HG03558 (cell line): ENCODE data around the gene ATAD5.

ENCODE experiments used
- ATAC-seq: cut with Tn5 transposase; IDR thresholded peaks from one replicate; pipeline ENCODE4 v1.9.1; 2021; ENCODE audit warnings: moderate number of reproducible peaks; ENCODE audit not compliant: unreplicated experiment; ENCODE audit errors: extremely low read depth

The ATAD5 gene

GRCh38 chr17:30933966-30934365 is 102.2 kb downstream of the ATAD5 start:
- no peak for ATAC-seq

DNA sequence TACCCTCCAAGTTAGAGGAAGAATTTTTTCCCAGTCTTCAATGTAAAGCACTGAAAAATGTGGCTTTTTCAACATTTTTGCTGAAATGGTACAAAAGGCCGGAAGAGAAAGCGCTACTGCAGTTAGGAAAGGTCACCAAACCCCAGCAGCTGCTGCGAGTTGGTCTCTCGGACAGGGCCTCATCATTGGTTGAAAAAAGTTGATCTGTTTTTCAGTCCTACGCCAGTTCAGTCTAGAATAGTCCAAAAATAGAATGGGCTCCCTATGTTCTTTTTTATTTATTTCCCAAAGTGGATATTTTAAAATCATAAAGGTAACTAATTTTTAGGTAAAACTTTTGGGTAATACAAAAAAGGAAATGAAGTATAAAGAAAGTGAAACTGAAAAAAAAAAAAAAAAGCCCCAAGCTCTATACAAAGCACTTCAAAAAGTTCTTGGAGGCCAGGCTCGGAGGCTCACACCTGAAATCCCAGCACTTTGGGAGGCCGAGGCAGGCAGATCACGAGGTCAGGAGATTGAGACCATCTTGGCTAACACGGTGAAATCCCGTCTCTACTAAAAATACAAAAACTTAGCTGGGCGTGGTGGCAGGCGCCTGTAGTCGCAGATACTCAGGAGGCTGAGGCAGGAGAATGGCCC is 107.4 kb downstream of the ATAD5 start:
- ATAC-seq, result no peak

DNA sequence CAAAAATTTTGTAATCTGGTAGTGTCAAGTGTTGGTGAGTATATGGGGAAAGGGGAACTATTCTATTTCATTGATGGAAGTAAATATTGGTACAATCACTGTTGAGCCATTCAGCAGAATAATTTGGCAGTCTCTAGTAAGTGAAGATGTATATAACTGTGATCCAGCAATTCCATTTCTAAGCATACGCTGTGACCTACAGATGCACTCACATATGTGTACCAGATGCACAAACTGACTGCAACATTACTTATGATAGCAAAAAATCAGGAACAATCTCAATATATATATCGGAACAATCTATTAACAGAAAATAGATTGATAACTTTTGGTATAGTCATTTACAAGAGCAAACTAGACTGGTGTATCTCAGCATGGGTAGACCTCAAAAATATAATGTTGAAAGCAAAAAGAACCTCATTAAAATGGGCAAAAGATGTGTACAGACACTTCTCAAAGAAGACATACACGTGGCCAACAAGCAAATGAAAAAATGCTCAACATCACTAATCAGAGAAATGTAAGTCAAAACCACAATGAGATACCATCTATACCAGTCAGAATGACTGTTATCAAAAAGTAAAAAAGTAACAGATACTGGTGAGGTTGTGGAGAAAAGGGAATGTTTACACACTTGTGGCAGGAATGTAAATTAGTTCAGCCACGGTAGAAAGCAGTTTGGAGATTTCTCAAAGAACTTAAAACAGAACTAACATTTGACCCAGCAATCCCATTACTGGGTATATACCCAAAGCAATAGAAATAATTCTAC is 110.7 kb downstream of the ATAD5 start:
- no peak for ATAC-seq
